Astrocyte of the spinal cord (primary cell): ENCODE data around the gene GCNT2.

Experiments used
- DNase-seq: peaks from one replicate; pipeline ENCODE4 v3.0.0; 2011; ENCODE audit warnings: low read depth, low spot score
- H3K4me3 ChIP-seq: 2 replicates; pipeline ENCODE4 v1.5.1; 2011; ENCODE audit warnings: low read depth, mild to moderate bottlenecking, low read length, moderate library complexity
- in situ Hi-C: cut with HindIII; loops from 2 replicates; pipeline ENCODE4 v1.10.0; 2017; ENCODE audit warnings: low sequenced_read_pairs
- TF ChIP-seq, protein P1 (sequence below): IDR thresholded peaks from 2 replicates; pipeline ENCODE4 v1.5.1; 2012; ENCODE audit warnings: low read depth, mild to moderate bottlenecking, low read length, inconsistent platforms

GCNT2 gene

DNA sequence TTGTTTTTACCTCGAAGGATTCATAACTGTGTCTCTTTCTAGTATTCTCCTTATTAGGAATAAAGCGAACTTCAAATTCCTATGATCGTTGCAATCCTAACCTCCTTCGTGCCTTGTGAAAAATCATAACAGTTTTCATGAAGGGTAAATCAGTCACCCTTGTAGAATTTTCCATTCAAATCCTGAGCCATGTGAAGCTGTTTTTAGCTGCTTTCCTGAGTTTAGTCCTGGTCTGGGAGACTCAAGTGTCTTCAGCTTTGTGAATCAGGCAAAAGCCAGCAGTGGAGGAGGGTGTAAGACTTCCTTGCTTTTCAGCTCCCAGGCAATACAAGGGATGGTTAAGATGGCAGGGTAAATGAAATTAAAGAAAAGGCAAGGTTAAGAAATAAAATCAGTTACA lies 24.3 kb downstream of the GCNT2 start:
- in situ Hi-C loops: no loop called here
- DNase-seq: no peak
- H3K4me3 ChIP-seq: no peak overlapping the region
- TF ChIP-seq, protein P1, sequence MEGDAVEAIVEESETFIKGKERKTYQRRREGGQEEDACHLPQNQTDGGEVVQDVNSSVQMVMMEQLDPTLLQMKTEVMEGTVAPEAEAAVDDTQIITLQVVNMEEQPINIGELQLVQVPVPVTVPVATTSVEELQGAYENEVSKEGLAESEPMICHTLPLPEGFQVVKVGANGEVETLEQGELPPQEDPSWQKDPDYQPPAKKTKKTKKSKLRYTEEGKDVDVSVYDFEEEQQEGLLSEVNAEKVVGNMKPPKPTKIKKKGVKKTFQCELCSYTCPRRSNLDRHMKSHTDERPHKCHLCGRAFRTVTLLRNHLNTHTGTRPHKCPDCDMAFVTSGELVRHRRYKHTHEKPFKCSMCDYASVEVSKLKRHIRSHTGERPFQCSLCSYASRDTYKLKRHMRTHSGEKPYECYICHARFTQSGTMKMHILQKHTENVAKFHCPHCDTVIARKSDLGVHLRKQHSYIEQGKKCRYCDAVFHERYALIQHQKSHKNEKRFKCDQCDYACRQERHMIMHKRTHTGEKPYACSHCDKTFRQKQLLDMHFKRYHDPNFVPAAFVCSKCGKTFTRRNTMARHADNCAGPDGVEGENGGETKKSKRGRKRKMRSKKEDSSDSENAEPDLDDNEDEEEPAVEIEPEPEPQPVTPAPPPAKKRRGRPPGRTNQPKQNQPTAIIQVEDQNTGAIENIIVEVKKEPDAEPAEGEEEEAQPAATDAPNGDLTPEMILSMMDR: no peak

DNA sequence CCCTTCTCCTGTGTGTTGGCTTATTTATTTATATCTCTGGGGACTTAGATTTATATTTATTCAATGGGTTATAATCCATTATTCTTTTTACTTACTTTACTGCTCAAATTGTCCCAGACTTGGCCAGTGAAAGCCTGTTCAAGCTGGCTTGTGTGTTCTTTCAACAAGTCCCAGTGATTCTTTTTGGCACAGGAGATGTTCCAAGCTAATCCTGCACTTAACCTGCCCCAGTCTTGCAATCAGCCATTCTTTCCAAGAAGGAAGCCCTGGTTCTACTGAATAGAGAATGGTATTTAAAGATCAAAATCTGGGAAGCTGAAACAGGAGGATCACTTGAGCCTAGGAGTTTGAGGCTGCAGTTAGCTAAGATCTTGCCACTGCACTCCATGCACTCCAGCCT lies 26.7 kb downstream of the GCNT2 start:
- H3K4me3 ChIP-seq: no peak overlapping the region
- DNase-seq: no peak
- TF ChIP-seq, protein P1: no peak
- in situ Hi-C loops: no loop called here

DNA sequence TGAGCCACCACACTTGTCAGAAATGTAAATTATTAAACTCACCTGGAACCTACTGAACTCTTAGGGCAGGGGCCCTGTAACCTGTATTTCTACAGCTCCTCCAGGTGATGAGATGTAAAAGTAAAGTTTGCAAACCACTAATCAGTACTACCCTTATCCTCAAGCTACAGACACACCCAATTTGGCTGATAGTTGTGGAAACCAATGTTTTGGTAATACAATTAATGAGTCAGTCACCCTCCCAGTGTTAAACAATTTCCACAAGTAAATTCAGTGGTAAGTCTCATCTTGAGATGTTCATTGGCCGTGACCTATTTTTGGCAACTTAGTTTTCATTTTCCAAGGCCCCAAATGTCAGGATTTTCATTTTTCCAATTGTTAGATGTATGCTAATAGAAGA lies 29.6 kb downstream of the GCNT2 start:
- H3K4me3 ChIP-seq: no peak overlapping the region
- in situ Hi-C loops: no loop called here
- no peak for DNase-seq
- TF ChIP-seq, protein P1: no peak

DNA sequence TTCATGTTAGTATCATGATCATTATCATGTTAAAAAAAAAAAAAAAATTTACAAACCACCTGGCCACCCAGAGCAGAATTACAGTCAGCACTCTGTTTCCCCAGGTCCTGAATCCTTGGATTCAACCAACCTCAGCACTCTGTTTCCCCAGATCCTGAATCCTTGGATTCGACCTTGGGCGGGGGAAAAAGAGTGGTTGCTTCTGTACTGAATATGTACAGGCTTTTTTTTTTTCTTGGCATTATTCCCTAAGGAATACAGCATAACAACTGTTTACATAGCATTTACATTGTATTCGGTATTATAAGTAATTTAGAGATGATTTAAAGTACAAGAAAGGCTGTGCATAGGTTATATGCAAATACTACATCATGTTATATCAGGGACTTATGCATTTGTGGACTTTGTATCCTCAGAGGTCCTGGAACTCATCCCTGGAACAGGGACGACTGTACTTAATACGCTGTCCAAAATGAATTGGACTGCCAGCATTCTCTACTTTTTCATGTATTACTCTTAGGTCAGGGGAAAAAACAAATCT lies 31.2 kb downstream of the GCNT2 start:
- in situ Hi-C loops: no loop called here
- TF ChIP-seq, protein P1: no peak
- DNase-seq: no peak
- H3K4me3 ChIP-seq: no peak overlapping the region

DNA sequence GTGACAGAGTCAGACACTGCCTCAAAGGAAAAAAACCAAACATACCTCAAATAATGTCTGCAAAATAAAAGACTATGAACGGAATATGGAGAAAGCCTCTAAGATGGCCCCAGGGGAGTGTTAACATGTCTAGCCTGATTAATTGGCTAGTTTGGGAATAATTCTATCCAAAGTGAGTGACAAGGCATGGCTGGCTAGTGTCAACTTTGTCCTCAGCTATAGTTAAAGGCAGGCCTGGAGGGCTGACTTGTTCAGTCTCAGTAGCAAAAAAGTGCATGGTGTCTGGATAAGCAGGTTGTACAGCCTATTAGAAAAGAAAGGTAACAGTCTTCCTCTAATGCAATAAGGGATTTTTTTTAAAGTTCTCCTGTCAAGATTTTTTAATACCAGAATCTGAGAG lies 32.7 kb downstream of the GCNT2 start:
- TF ChIP-seq, protein P1: no peak
- no peak overlapping the region for H3K4me3 ChIP-seq
- in situ Hi-C loops: no loop called here
- no peak for DNase-seq

DNA sequence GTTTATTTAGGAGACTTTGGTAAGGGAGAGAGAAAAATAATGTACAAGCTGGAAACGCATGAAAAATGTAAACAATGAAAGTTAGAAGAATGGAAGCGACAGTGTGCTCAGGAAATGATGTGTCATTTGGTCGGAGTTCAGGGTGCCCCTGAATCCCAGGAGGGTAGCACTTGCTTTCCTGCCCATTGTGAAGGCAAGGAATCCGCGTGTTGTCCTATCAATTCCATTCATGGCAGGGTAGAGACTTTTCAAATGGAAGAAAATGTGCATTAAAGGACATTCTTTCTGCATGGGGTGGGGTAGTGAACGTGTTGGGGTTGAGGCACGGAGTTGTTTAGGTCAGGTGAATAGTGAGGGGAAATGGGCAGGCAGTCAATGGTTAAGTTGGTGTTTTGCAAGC lies 33.7 kb downstream of the GCNT2 start:
- DNase-seq: no peak
- in situ Hi-C loops: no loop called here
- H3K4me3 ChIP-seq: no peak overlapping the region
- TF ChIP-seq, protein P1: no peak
